ENCODE data around the gene CNKSR1.
"Not testable (repeated sequence)": the region's sequence is repeated elsewhere in the genome, so short reads cannot be mapped to it uniquely, and the experiment has no call there.

The CNKSR1 gene

DNA sequence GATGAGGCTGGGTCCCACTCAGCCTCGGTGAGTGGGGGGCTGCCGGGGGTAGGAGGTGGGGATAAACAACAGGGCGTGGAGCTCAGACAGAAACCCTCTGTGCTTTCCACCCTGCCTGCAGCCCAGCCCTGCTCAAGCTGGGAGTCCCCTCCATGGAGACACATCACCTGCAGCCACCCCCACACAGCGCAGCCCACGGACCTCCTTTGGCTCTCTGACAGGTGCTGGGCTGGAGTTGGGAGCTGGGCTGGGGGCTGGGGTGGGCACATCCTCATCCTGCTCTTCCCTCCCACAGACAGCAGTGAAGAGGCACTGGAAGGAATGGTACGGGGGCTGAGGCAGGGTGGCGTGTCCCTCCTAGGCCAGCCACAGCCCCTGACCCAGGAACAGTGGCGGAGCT lies 11.2 kb downstream of the CNKSR1 start:
- no peak for DNase-seq

DNA sequence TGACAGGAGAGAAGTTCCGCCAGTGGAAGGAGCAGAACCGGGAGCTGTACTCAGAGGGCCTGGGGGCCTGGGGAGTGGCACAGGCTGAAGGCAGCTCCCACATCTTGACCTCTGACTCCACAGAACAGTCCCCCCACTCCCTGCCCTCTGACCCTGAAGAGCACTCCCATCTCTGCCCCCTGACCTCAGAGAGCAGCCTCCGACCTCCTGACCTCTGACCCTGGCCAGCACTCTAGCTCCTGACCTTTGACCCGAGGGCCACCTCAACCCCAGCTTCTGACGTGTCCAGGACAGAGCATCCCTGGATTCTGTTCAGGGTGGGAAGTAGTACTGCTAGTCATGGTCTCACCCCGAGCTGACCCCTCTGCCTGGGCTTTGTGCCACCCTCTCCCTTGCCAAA lies 12.0 kb downstream of the CNKSR1 start:
- DNase-seq: no peak

DNA sequence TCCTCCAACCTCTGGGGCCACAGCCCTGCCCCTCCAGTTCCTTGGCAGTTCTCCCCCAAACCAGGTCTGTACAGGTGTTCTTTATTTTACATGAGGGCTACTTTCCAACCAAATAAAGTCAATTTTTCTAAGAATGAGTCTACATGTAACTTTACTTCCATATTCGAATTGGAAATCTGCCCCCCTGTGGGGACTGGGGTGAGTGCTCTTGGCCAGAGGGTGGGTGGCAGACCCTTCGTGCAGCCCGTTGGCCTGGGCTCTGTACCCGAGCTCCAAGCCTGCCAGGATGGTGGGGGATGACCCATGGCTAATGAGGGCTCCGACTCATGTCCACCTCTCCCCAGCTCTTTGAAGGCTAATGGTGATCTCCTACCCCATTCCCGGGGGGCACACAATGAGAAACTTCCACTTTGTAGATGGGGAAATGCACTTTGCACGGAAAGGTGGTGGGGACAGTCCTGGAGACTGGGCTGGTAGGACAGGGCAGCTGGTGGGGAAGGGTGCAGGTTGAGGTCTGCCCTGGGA lies 12.5 kb downstream of the CNKSR1 start:
- no peak for DNase-seq

DNA sequence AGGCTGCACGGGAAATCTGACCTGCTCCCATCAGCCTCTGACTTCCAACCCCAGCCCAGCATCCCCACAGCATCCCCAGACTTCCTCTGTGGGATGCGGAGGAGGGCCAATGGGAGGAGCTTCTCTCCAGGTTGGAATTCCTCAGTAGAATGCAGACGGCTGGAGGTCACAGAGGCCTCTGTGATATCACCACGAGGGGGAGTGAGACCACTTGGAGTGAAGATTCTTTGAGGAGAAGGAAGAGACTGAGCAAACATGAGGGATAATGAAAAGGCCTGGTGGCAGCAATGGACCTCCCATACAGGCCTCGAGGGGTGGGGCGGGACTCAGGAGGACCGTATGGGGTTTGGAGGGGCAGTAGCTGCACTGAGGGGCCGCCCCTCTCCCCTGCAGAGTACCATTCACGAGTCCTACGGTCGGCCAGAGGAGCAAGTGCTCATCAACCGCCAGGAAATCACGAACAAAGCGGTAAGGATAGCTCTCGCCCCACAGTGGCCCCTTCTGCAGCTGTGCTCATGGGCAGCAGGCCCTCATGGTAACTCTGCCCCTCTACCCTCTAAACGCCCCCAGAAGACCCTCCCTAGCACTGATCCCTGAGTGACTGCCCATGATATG lies 13.2 kb downstream of the CNKSR1 start, which contains the start of gene CATSPER4:
Gene CATSPER4, plus strand, starts transcription at position 230 of the 615 bp plus-strand sequence. Its CDS starts 26 bp downstream, at position 256.
- no peak for DNase-seq

DNA sequence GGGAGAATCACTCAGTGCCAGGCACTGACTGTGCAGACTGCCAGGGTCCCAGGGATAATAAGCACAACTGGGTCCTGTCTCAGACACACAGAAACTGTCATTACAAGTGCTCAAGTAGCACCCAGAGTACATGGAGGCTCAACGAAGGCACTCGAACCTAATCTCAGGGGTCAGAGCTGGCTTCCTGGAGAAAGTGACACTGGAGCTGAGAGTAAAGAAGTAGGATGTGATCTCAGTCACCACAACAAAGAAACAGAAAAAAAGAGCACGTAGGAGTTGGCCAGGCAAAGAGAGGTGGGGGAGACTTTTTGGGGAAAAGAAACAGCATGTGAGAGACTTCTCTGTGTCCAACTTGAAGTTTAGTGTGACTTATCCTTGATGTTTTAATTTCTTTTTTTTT lies 14.4 kb downstream of the CNKSR1 start:
- DNase-seq: no peak

DNA sequence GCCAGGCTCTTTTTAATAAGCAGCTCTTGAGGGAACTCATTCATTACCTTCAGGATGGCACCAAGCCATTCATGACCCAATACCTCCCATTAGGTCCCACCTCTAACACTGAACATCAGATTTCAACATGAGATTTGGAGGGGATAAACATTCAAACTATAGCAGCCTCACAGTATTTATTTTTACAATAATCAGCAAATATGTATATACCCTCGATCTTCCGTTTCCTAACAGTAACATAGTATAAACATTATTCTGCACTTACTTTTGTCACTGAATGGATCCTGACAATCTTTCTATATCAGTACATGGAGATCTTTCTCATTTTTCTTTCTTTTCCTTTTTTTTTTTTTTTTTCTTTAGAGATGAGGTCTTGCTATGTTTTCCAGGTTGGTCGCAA lies 18.5 kb downstream of the CNKSR1 start:
- no peak for DNase-seq

DNA sequence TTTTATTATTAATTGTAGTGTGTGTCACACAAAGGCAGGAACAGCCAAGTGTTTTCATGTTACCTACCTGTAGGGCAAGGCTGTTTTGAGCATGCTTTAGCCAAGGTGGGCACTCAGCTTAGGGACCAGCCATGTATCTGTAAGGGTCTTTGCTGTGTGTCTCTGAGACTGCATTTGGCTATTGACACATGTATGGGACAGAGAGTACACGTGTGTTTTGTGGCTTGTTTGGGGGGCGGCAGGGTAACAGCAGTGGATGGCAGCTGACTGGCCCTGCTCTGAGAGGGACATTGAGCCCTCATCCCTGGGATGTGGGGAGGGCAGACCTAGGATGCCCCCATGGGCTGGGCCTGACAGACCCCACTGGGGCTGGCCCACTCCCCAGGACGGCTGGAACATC lies 20.0 kb downstream of the CNKSR1 start:
- no peak for DNase-seq

DNA sequence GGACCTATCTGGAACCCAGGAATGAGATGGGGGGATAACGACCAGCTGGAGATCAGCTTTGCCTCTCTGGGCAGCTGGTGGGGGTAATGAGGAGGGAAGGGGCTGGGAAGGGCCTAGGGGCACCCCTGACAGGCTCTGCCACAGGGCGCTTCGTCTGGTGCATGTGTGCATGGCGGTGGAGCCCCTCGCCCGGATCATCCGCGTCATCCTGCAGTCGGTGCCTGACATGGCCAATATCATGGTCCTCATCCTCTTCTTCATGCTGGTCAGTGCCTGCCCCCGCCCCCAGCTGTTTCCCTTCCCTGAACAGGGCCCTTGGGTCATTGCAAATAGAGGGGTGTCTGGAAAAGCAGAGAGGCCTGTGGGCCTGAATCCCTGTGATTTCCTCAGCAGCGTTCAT lies 20.5 kb downstream of the CNKSR1 start:
- no peak for DNase-seq

DNA sequence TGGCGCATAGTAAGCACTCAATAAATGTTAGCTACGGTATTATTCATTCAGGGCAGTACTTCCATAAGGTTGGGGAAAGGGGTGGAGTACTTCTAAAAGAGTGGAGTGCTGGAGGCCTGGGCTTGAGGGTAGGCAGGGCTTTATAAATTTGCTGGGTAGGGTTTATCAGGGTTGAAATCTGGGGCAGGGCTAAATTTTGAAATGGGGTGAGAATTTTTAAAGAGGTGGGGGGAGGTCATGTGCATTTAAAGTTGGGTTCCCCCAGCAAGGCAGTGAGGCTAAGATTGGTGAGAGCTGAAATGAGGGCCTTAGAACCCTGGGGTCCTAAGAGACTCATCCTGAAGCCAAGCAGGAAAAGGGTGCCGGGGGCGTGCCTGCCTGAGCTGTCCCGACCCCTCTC lies 23.1 kb downstream of the CNKSR1 start:
- no peak for DNase-seq

DNA sequence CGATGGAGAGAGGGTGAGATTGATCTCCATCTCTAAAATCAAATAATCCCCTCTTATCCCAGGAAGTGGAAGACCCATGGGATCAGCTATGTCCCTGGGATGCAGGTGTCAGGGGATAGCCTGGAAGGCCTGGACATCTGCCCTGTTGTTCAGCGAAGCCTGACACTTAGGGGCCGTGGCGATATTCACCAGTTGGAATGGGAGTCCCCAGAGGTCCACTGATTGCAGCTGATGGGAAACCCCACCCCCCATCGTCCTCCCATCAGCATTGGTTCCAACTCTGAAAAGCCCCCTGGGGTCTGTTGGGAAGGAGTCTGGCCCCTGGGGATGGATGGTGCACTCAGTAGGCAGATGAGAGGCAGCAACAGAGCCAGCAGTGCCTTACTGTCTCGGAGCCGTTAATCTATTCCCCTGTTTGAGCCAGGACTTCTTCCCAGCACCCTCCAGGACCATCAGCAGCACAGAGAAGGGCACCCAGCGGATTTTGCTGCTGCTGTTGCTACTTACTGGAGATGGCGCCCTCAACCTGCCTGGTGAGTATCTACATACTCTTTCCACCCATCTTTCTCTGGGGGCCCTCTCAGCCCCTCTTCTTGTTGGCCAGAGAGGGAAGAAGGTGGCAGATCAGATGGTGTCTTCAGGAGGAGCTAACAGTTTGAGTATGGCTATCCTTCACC lies 26.5 kb downstream of the CNKSR1 start:
- no peak for DNase-seq

DNA sequence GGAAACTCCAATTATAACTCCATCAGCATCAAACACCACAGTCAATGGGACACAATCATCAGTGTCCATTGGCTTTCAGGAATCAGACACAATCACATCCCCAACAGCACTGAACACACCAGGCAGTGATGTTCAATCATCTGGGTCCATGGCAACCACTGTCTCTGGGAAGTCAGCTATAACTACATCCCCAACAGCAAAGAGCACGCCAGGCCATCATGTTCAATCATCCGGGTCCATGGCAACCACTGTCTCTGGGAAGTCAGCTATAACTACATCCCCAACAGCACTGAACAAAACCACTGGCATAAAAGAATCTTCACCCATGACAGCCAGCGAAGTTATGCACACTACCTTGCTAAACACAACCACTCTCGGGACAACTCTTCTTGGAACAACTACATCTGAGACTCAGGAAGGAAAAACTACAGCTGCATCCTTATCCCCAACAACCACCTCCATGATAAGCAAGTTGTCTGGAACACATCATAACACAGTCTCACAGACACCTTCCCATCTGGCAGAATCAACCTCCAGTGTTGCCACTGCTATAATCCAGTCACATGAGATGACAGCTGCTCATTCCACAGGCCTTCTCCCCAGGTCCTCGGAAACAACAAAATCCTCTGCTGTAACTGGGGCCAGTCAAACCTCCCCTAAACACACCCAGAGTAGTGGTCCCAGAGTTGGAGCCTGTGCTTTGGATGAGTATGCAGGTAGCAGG lies 33.0 kb downstream of the CNKSR1 start:
- DNase-seq: no peak

DNA sequence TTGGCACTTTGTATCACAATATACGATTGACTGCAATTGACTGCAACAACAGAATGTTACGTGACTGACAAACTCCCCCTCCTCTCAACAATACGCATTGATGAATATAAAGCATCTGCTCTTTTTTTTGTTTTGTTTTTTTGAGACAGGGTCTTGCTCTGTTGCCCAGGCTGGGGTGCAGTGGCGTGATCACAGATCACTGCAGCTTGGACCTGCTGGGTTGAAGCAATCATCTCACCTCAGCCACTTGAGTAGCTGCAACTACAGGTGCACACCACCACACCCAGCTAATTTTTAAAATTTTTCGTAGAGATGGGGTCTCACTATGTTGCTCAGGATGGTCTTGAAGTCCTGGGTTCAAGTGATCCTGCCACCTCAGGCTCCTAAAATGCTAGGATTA lies 35.4 kb downstream of the CNKSR1 start:
- DNase-seq: no peak

DNA sequence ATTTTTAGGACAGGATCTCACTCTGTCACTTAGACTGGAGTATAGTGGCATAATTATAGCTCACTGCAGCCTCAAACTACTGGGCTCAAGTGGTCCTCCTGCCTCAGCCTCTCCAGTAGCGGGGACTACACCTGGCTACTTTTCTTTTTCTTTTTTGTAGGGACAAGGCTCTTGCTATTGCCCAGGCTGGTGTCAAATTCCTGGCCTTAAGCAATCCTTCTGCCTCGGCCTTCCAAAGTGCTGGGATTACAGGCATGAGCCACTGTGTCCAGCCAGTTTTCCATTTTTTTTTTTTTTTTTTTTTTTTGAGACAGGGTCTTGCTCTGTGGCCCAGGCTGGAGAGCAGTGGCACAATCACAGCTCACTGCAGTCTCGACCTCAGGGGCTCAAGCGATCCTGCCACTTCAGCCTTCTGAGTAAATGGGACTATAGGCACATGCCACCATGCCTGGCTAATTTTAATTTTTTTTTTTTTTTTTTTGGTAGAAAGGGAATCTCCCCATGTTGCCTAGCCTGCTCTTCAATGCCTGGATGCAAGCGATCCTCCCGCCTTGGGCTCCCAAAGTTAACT lies 36.1 kb downstream of the CNKSR1 start:
- no peak for DNase-seq

DNA sequence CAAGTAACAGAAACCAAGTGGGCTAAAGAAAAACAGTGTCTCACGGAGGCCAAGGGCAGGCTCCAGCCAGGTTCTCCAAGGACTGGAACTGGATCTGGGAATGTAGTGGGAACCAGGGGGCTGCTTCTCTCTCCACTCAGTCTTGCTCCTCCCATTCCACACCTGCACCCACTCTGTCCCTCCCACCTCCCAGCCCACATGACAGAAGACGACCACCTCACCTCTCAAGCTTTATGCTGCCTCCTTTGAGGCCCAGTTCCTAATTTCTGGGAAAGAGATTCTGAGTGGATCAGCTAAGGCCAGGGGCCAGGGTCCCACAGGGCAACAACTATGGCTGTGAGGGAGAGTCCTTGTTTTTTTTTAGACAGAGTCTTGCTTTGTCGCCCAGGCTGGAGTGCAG lies 38.0 kb downstream of the CNKSR1 start:
- DNase-seq: no peak

DNA sequence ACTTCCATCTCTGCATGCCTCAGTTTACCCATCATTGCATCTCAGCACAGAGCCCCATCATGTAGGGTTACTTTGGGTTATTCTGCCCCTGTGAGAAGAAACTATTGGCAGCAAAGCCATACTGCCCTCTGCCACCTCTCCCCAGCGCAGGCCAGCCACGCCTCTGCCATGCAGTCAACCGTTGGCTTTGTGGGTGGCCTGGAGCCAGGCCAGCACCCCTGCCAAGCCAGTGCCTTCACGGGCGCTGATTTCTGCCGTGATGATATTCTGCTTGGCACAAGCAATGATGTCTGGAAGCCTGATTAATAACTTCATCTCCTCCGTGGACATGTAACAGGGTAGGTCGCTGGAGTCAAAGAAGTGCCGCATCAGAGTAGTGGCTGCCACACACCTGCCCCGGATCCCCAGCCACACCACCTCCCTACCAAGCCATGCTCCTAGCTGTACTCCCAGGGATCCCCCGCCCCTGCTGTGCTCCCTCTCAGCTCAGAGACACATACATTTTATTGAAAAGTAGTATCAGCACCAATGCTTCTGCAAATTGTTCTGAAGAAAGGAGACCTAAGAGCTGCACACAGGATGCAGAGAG lies 41.7 kb downstream of the CNKSR1 start:
- no peak for DNase-seq

DNA sequence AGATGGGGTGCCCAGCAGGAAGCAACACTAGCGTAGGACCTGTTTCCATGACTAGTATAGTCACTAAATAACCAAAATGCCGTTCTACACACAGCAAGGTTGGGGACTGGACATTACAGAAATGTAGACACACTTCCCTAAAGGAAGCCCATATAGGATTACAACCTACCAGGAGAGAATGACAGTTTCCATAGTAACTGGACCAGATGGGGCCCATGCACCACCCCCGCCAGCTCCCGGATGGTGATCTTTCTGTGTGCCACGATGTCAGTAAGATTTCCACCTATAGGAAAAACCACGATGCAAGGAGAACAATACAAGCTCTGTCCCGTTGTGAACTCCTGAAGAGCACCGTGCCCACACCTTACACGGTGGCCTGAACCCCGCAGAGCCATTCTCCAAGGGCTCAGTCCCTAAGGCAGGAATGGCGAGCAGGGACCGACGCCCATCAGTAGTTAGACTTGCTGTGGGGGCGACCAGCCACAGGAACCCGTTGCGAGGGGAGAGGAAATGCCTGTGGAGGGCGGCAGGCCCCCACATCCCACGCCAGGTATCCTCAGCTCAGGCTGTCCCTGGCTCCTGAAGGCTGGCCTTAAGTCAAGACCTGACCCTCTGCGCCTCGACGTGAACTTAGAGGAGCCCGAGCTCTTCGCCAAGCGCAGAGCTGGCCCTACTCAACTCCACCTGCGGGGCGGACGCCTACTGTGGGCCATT lies 43.1 kb downstream of the CNKSR1 start:
- no peak for DNase-seq

DNA sequence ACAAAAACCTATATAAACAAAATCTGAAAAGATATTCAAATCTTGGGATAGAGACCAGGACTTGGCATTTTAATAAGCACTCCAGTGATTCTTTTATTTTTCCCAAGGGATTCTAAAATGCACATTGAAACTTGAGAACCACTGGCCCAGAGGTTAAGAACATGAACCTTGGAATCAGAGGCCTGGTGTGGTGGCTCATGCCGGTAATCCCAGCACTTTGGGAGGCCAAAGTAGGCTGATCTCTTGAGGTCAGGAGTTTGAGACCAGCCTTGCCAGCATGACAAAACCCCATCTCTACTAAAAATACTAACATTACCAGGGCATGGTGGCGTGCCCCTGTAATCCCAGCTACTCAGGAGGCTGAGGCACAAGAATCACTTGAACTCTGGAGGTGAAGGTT lies 43.8 kb downstream of the CNKSR1 start:
- DNase-seq: no peak

DNA sequence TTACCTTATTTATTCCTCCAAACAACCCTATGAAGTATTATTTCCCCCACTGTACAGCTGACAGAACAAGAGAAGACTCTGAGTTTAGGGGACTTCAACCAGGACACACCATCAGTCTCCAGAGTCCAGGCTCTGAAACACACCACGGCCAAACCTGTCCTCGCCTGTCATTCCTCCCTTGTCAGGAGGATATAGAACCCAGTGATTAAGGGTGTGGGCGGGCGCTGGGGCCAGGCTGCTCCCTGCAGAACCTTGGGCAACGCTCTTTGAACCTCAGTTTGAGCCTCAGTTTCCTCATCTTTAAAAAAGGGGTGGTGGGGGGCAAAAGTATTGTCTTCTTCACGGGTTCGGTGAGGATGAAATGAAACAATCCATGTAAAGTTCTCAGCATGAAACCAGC lies 47.3 kb downstream of the CNKSR1 start:
- DNase-seq: no peak

DNA sequence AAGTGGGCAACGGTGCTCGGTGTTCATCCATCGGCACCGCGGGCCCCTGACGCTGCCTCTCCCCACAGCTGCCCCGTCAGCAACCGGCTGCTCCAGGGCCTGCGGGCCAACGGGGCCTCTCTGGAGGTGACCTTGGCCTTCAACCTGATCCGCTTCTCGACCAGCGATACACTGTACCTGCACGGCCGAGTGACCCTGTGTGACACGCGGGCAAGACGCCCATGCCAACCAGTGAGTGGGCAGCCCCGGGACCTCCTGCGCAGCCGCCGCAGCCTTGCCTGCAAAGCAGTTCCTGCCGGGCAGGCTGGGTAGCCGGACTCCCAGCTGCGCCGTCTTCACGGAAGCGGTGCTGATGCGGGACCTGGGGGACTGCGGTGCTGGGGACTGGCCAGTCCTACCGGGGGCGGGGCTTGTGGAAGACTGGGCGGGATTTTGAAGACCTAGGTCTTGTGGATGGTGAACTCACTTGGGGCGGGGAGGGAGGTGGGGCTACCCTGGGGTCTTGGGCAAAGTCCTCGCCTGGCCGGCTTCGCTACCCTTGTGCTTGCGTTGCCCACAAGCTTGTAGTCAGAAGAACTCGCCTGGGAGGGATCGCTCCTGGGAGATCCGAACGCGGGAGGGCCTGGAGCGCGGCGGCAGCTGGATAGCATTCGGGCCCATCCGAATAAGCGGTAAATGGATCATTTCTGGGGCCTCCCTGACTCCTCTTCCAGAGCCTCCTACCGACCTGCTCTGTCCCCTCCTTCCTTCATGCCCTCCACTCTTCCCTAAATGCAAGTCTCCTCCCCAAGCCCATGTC lies 47.9 kb downstream of the CNKSR1 start:
- DNase-seq: peak; percentile 51

DNA sequence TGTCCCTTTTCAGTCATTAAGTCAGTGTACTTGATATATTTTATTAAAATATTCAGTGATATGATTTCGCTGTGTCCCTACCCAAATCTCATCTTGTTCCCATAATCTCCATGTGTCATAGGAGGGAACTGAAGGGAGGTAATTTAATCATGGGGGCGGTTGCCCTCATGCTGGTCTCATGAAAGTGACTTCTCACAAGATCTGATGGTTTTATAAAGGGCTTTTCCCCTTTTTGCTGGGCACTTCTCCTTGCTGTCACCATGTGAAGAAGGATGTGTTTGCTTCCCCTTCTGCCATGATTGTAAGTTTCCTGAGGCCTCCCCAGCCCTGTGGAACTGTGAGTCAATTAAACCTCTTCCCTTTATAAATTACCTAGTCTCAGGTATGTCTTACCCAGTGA lies 53.4 kb downstream of the CNKSR1 start:
- not testable (repeated sequence) for DNase-seq

DNA sequence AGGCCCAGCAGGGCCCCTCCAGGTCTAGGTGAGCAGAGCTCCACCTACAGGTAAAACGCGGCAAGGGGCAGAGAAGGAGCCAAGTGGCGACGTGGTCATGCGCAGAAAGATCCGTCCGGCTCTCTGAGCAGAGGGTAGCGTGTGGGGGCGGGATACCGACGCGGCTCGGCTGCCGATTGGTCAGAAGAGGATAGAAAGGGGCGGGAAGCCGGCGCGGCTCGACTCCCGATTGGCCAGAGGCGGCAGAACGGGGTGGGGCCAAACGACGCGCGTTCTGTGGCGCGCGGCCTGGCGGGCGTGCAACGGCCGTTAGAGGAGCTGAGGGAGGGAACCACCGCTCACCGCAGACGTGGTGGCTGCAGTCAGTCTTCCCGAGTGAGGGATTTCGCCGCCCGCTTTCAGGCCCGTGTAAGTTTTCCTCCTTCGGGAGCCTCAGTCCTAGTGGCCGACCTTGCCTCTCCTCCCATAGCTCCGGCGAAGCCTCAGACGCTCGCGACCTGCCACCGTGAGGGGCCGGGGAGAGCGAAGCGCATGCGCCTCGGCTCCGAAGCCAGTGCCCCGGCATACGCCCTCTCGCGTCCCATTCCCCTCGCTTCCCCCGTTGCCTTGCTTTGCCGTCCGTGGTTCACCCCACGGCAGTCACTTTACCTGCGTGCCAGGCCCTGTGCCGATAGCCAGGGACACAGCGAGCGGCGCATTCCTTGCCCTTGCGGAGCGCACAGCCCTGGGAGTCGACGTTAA lies 56.8 kb downstream of the CNKSR1 start, which contains the start of gene CEP85:
Gene CEP85, plus strand, starts transcription at position 298 of the 741 bp plus-strand sequence. CDS start 5,584 bp downstream, outside the sequence.
- peak; percentile 98 for DNase-seq
